ENCODE results near the gene PRDX4. TPM values are rescaled to one million over a fixed set of nuclear protein-coding genes. Genes with fewer than 3 reads are reported as not detected.

Gene PRDX4
- polyA plus RNA-seq, 1 experiment: 345 TPM

DNA sequence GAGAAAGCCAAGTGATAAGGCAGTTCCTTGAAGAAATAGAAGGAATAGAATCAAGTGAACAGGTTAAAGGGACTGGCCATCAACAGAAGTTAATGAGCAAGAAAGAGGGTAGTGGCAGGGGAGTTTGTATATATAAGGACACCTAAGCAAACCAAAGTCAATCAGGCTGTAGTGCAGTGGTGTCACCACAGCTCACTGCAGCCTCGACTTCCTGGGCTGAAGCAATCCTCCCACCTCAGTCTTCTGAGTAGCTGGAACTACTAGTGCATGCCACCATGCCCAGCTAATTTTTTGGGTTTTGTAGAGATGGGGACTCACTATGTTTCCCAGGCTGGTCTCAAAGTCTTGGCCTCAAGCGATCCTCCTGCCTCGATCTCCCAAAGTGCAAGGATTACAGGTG is 59.9 kb downstream of the PRDX4 start:
- DNase-seq (ENCODE audit: low read depth, low spot score): no peak
- H3K9me3 ChIP-seq (ENCODE audit: control insufficient read depth, insufficient read depth, low read length): no peaks in the 10 kb centered on the region
- POLR2A ChIA-PET: no interaction called here
- H3K27ac ChIP-seq (ENCODE audit: low read depth, low read length): no peak overlapping the region
- no peak overlapping the region for H3K4me3 ChIP-seq (ENCODE audit: low read depth, low read length)
- no peak for TF ChIP-seq CTCF (IDR thresholded peaks at IDR 0.05; ENCODE audit: low read depth, low read length)
- CTCF ChIA-PET: no interaction called here
- H3K27me3 ChIP-seq (ENCODE audit: control insufficient read depth, insufficient read depth, low read length): no peaks in the 10 kb centered on the region

- ChIA-PET CTCF (interaction anchor here (1.0 kb wide), 1 partner anchor 53 kb away, joined by 4 read pairs; no protein-coding TSS in a partner anchor), POLR2A (interaction anchor here (0.6 kb wide), 1 partner anchor 32 kb away, joined by 3 read pairs; no protein-coding TSS in a partner anchor)
- H3K27me3 ChIP-seq (ENCODE audit: control insufficient read depth, insufficient read depth, low read length): no peaks in the 10 kb centered on the region
- no peaks in the 10 kb centered on the region for H3K9me3 ChIP-seq (ENCODE audit: control insufficient read depth, insufficient read depth, low read length)
- no peak overlapping the region for H3K27ac ChIP-seq (ENCODE audit: low read depth, low read length)
- no peak overlapping the region for H3K4me3 ChIP-seq (ENCODE audit: low read depth, low read length)
- no peak for DNase-seq (ENCODE audit: low read depth, low spot score)
- no peak for TF ChIP-seq CTCF (IDR thresholded peaks at IDR 0.05; ENCODE audit: low read depth, low read length)
These were observed 61.9 kb downstream of the PRDX4 start for GRCh38 chrX:23729214-23729613.

- Histone ChIP-seq H3K27ac (ENCODE audit: low read depth, low read length) (no peak overlapping the region), H3K4me3 (ENCODE audit: low read depth, low read length) (no peak overlapping the region), H3K27me3 (ENCODE audit: control insufficient read depth, insufficient read depth, low read length) (no peaks in the 10 kb centered on the region), H3K9me3 (ENCODE audit: control insufficient read depth, insufficient read depth, low read length) (no peaks in the 10 kb centered on the region)
- no peak for TF ChIP-seq CTCF (IDR thresholded peaks at IDR 0.05; ENCODE audit: low read depth, low read length)
- DNase-seq (ENCODE audit: low read depth, low spot score): no peak
- CTCF ChIA-PET: no interaction called here
- POLR2A ChIA-PET: no interaction called here
These were observed 64.7 kb downstream of the PRDX4 start for GRCh38 chrX:23731951-23732350.

- no peak overlapping the region for H3K27ac ChIP-seq (ENCODE audit: low read depth, low read length)
- no peaks in the 10 kb centered on the region for H3K9me3 ChIP-seq (ENCODE audit: control insufficient read depth, insufficient read depth, low read length)
- no peak for TF ChIP-seq CTCF (IDR thresholded peaks at IDR 0.05; ENCODE audit: low read depth, low read length)
- CTCF ChIA-PET: interaction anchor here (0.7 kb wide), 1 partner anchor 169 kb away, joined by 3 read pairs; no protein-coding TSS in a partner anchor
- POLR2A ChIA-PET: no interaction called here
- no peaks in the 10 kb centered on the region for H3K27me3 ChIP-seq (ENCODE audit: control insufficient read depth, insufficient read depth, low read length)
- DNase-seq (ENCODE audit: low read depth, low spot score): no peak
- no peak overlapping the region for H3K4me3 ChIP-seq (ENCODE audit: low read depth, low read length)
These were observed 65.4 kb downstream of the PRDX4 start for GRCh38 chrX:23732704-23733103.

Other genes starting within 250 kb of the PRDX4 start
- 45.7 and 62.5 TPM in 2 replicates for gene ACOT9, start 75.8 kb downstream of the PRDX4 start, polyA plus RNA-seq (2011; rRNA removed)
- gene SAT1, start 115.7 kb downstream of the PRDX4 start, polyA plus RNA-seq (2011; rRNA removed): 151 and 202 TPM in 2 replicates
- 14.8 and 16.3 TPM in 2 replicates for gene APOO, start 240.4 kb downstream of the PRDX4 start, polyA plus RNA-seq (2011; rRNA removed)
- gene CXorf58, start 240.5 kb downstream of the PRDX4 start, polyA plus RNA-seq (2011; rRNA removed): not detected in 2 replicates

Measured in AG04450 (cell line).